NCI-H774 (cell line): ENCODE data around the gene TTK.

Experiments
- DNase-seq: peaks from one replicate; lab custom pipeline; 2025; lab: John Stamatoyannopoulos, UW

TTK gene

GRCh38 chr6:80004173-80005072 is at the start of gene TTK:
TTK (plus strand) TSS chr6:80004649; CDS start chr6:80005844, 1,195 bp downstream.
- DNase-seq: peak; percentile 100

GRCh38 chr6:79954849-79955248 is 49.6 kb upstream of the TTK start:
- no peak for DNase-seq

- no peak for DNase-seq
These were observed 39.8 kb upstream of the TTK start for GRCh38 chr6:79964607-79965081.

GRCh38 chr6:79967178-79967577 is 37.3 kb upstream of the TTK start:
- no peak for DNase-seq

GRCh38 chr6:79969784-79970183 is 34.7 kb upstream of the TTK start:
- DNase-seq: no peak

- no peak for DNase-seq
These were observed 33.3 kb upstream of the TTK start for GRCh38 chr6:79971193-79971592.

GRCh38 chr6:79981652-79982051 is 22.8 kb upstream of the TTK start:
- DNase-seq: no peak

GRCh38 chr6:79984261-79984660 is 20.2 kb upstream of the TTK start:
- DNase-seq: no peak

- no peak for DNase-seq
These were observed 19.3 kb upstream of the TTK start for GRCh38 chr6:79985128-79985527.

GRCh38 chr6:79989641-79990040 is 14.8 kb upstream of the TTK start:
- no peak for DNase-seq

GRCh38 chr6:79993012-79993910 is 11.2 kb upstream of the TTK start:
- no peak for DNase-seq

- no peak for DNase-seq
These were observed 10.5 kb upstream of the TTK start for GRCh38 chr6:79993911-79994309.

GRCh38 chr6:79997728-79998127 is 6.7 kb upstream of the TTK start:
- DNase-seq: no peak

- no peak for DNase-seq
These were observed 3.1 kb upstream of the TTK start for GRCh38 chr6:80001337-80001736.

GRCh38 chr6:80003826-80004172 is 650 bp upstream of the TTK start:
- DNase-seq: peak; percentile 60

- DNase-seq: no peak
These were observed 957 bp downstream of the TTK start for GRCh38 chr6:80005406-80005805.

- no peak for DNase-seq
These were observed 2.1 kb downstream of the TTK start for GRCh38 chr6:80006541-80006940.

GRCh38 chr6:80009531-80009930 is 5.1 kb downstream of the TTK start:
- no peak for DNase-seq

GRCh38 chr6:80010288-80010687 is 5.8 kb downstream of the TTK start:
- DNase-seq: no peak

GRCh38 chr6:80015839-80016435 is 11.5 kb downstream of the TTK start:
- DNase-seq: no peak

GRCh38 chr6:80020381-80021120 is 16.1 kb downstream of the TTK start:
- no peak for DNase-seq

- DNase-seq: no peak
These were observed 16.7 kb downstream of the TTK start for GRCh38 chr6:80021131-80021530.
